HG02981 (cell line): ENCODE data around the gene POU2F1.
A peak's percentile ranks its signal among the peaks of the same experiment; 100 is the strongest.
"Not testable (repeated sequence)": the region's sequence is repeated elsewhere in the genome, so short reads cannot be mapped to it uniquely, and the experiment has no call there.

Experiments used
- ATAC-seq: cut with Tn5 transposase; IDR thresholded peaks from one replicate; pipeline ENCODE4 v1.9.1; 2021; ENCODE audit warnings: mild to moderate bottlenecking, moderate library complexity; ENCODE audit not compliant: unreplicated experiment

The POU2F1 gene

DNA sequence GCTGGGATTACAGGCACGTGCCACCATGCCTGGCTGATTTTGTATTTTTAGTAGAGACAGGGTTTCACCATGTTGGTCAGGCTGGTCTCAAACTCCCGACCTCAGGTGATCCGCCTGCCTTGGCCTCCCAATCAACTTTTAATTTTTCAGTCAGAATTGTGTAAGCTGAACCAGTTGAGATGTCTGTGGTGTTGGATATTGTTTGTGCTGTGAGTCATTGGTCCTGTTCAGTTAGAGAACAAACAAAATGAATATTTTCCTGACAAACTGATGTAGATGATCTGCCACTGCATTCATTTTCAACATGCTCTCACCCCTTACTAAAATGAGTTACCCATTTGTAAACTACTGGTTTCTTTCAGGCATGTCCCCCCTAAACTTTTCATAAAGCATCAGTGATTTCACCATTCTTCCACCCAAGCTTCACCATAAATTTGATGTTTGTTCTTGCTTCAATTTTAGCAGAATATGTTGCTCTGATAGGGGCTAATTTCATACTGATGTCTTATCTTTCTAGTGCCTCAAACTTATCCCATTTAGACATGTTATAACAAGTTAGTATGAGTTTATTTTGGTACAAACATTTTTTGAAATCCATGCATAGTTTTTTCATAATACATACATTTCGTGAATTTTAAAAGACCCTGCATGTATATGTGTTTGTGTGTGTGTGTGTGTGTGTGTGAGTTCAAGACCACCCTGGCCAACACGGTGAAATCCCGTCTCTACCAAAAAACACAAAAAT is 15.2 kb upstream of the POU2F1 start:
- not testable (repeated sequence) for ATAC-seq

DNA sequence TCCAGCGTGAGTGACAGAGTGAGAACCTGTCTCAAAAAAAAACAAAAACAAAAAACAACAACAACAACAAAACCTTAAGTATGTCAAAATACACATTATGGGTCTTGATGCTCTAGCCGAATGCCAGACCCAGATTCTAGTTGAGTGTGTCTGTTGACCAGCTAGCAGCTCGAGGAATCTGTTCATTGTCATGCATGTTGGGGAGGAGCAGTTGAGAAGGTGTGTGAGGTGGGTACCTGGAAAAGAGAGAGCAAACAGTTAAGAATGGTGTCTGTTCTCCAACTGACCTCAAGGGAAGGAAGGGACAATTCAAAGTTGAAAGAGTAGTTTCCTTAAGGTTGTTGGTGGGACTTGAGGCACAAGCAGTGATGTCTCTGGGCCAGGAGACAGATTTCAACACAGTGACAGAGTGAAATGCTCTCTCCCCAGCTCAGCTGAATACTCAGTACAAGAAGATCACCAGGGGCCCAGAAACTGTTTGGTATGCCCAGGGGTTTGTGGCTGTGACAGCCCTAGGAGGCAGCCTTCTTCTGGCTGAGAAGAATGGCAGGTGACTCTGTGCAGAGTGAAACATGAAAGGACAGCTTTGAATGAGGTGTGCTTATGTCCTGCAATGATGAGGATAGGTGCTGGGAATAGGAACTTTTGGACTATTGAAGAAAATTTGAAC is 14.4 kb upstream of the POU2F1 start:
- ATAC-seq: no peak

DNA sequence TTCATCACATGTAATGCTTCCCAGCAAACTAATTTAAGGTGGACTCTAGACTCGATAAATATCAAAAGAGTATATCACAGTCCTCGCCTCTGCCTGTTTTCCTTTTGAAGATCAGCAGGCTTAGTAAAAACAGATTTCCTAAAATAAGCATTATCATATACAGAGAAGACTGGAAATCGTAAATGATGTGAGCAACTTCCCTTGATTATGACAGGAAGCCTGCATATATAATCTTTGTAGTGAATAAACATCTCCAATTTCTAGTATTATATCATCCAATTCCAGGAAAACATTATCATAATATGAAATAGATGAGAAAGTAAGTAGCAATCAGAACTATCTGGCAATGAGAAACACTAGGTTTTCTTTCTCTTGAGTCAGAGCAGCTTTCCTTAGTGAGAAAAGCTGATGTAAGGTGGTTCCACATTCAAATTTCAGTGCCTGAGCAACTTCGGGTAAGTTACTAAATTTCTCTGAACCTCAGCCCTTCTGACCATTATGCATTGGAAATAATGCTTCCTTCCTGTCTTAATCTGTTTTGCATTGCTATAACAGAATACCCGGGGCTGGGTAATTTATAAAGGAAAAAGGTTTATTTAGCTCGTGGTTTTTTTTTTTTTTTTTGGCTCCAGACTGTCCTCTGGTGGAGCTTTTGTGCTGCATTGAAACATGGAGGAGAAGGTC is 12.6 kb upstream of the POU2F1 start:
- ATAC-seq: no peak

- ATAC-seq: no peak
Measured at GRCh38 chr1:167208624-167208976, 12.1 kb upstream of the POU2F1 start.

DNA sequence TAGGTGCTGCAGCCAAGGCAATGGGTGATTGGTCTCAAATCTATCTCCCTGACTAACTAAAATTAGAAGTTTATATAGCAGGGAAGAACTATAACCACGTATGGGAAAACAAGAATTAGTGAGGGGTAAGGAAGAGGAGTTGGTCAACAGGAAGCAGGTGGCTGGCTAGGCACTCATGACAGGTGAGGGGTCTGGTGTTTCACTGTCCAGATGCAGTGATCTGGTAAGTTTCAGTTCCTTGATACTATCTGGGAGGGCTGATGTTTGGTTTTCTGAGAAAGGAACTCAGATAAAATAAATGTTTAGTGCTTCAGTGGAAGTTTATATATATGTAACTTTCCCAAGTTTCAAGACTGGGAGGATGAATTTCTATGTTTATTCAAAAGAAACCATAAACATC is 11.6 kb upstream of the POU2F1 start:
- ATAC-seq: no peak

DNA sequence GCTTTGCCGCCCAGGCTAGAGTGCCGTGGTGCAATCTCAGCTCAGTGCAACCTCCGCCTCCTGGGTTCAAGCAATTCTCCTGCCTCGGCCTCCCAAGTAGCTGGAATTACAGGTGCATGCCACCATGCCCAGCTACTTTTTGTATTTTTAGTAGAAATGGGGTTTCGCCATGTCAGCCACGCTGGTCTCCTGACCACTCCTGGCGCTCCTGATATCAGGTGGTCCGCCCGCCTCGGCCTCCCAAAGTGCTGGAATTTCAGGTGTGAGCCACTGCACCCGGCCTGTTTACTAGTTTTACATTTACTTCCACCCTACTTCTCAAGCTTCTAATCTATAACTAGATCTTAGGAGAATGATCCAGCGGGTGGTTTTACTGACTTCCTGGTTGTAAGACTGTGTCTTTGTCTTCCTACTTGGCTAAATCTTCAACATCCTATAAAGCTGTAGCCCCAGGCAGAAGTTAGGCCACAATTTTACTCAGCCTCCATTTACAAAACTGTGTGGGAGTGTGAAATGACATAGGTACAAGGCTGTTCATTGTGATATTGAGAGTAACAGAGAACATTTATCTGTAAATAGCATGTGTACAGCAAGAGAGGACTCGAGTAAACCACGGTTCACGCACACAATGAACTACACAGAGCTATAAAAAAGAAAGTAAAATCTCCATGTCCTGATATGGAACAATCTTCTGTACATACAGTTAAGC is 9.6 kb upstream of the POU2F1 start:
- ATAC-seq: no peak

DNA sequence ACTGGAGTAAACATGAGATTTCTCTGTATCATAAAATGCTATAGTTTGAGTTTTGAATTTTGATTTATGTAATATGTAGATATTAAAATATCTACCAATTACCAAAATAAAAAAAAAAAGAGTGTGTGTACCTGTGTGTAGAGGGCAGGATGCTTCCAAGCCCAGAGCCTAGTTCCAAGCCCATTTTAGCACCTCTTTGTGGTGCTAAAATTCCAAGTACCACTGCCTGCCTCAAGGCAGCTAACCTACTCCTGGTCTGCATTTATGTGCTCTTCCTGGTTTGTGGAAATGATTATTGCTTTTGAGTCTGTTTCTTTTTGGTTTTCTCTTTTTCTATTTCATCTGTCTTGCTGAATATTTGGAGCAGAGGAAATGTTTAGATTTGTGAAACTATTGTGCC is 8.7 kb upstream of the POU2F1 start:
- ATAC-seq: no peak

- ATAC-seq: no peak
Measured at GRCh38 chr1:167216809-167217208, 3.9 kb upstream of the POU2F1 start.

DNA sequence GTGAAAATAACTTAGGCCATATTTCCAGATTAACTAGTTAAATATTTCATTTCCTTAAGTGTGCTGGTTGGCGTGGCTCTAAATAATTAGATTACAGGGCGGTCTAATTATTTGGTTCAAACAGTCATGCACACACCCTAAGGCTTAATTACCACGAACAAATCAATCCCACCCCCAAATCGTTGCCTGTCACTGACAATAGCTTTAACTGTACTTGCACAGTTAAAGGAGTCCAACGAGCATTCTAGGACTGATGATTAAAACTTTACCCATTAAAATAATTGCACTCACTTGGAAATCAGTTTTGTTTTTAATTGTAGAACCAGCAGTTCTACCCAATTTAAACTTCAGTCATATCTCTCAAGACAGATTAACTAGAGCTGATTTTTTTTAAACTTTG is 1.5 kb upstream of the POU2F1 start:
- no peak for ATAC-seq

DNA sequence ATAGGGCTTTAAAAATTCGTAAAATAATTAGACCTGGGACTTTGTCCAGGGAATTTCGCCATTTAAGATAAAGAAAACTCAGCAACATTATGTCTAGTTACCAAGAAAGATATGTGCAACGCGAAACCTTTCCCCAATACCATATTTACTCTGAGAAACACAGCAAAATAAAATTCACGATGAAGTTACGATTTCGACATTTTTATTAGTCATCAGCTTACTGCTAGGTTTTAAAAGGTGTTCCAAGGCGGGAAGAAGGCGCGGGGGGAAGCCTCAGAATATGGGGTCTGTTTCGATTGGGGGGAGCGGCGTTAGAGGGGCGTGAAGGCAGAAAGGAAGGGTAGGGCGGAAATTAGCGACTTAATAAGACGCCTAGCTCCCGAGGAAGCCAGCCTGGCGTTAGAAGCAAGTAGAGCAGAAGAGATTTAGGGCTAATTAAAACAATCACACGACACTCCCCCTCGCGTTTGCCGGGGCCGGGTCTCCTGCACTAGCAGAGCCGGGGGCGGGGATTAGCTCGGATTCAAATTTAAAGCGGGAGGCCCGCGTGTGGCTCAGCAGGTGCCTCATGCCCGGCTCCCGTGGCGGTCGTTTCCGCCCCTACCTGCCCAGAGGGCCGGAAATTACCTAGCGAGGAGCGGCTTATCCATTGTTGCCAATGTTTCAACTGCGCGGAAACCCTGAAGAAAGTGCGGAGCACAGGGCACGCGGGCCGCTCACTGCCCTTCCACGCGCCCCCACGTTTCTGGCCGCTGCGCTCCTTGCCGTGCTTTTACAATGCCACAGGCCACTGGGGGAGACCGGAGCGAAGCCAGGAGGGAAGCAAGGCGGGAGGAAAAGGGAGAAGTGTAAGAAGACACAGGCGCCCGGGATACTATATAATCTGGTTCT is 795 bp upstream of the POU2F1 start:
- ATAC-seq: peak; percentile 40

GRCh38 chr1:167221126-167221737 is 546 bp downstream of the POU2F1 start:
- peak; percentile 0 for ATAC-seq

DNA sequence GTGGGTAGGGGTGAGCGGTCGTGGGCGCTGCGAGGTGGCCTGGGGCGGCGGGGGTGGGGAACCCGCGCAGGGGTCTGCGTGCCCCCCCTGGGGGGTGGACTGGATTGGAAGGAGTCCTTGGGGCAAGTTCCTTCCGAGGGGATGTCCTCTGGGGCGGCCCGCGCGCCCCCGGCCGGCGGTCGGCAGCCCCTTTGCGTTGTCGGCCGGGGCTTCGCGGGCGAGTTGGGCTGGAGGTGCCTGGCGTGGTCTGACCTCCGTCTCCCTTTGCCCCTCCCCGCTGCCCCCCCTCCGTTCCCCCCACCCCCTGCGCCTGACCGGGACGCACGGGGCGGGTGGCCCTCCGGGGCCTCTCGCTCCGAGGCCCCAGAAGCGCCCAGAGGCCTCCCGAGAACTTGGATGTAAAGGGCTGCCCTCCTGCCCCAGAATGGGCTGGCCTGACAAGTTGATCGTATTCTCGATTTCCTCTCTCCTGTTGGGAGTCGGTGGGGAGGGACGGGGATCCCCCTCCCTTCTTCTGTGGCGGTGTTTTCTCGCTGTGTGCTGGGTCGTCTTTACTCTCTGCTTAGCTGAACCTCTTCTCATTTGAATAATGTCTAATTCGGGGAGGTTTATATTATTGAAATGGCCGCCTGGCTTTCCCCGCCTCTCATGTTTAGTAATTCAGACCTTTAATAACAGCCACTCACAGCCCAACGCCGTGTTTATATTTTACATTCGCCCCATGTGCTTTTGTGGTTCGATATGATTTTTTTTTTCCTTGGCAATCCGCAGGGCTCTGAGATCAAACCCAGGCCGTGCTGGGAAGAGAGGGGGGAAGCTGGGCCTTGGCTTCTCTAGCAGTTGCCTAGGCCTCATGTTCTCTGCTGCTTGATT is 1.3 kb downstream of the POU2F1 start:
- peak; percentile 49 for ATAC-seq

- ATAC-seq: no peak
Measured at GRCh38 chr1:167223144-167224103, 2.7 kb downstream of the POU2F1 start.

GRCh38 chr1:167224734-167225235 is 4.1 kb downstream of the POU2F1 start:
- not testable (repeated sequence) for ATAC-seq

DNA sequence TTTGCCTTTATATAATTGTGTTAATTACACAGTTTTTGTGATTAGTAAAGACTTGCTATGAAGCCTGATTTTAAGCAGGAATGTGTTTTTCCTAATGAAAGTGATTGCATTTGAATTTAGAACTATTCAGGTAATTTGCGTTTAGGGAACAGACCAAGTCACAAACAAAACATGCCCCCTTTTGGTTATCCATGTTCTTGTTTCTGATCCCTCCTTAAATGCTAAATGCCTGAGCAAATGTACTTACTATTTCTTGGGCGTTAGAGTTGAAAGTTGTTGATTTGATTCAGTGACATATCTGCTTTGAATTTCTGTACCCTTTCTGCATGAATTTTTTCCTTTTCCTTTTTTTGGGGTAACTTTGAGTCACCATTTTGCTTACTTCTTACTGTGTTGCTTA is 5.2 kb downstream of the POU2F1 start:
- no peak for ATAC-seq

- no peak for ATAC-seq
Measured at GRCh38 chr1:167227934-167228378, 7.3 kb downstream of the POU2F1 start.

DNA sequence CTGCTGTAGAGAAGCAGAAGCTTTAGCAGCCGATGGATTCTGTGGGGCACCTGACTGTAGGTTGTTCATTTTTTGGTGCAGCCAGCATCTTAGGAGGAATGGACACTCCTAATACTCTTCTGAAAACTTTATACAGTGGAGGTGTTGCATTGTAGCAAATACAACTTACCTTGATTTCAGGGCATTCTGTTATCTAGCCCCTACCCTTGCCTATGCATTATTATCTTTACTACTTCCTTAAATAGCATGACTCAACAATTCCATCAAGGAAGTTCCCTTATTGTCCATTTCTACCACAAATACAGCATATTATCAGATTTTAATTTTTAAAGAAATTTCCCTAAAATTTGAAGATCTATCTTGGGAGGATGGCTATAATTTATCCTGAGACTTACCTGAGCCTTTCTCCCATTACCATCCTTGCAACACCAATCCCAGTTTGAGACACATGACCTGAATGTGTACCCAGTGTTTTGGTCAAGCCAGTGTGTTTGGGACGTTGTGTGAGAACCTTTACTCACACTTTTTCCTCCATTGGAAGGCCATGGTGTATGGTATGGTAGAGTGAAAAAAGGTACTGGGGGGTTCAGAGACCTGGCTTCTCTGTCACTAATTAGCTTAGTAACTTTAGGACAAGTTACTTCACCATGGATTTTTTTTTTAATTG is 9.2 kb downstream of the POU2F1 start:
- ATAC-seq: no peak
